Measurements from ENCODE around the gene VIPR1. TPM values are rescaled to one million over a fixed set of nuclear protein-coding genes. Genes with fewer than 3 reads are reported as not detected.

Gene VIPR1
- total and polyA plus RNA-seq, 7 experiments from 2014 or later, result 8.0 to 133 (median 54.9) TPM

GRCh38 chr3:42503251-42503924, 945 bp downstream of the VIPR1 start:
- H3K27me3 ChIP-seq (ENCODE audit: control insufficient read depth in 2 of 2, insufficient read depth in 2 of 2, low read length in 2 of 2), result peaks cover 0 to 5% of the 10 kb centered on the region in 2 donors
- Mint-ChIP-seq H3K36me3 (no peaks in the 10 kb centered on the region), H3K27me3 (peaks cover 12 to 43% (median 16%) of the 10 kb centered on the region in 5 donors), H3K4me1 (peaks cover 36 to 70% (median 52%) of the 10 kb centered on the region in 7 donors), H3K27ac (peak overlapping the region; percentile 62 to 95 (median 85)), H3K9me3 (no peaks in the 10 kb centered on the region), H3K4me3 (peak overlapping the region; percentile 81 to 98 (median 94))
- DNase-seq, result peak in 2 of 9 donors; percentile 18 to 26
- peaks cover 0 to 46% of the 10 kb centered on the region in 2 donors for H3K4me1 ChIP-seq (ENCODE audit: control insufficient read depth in 2 of 2, insufficient read depth in 2 of 2, low read length in 2 of 2)
- H3K9me3 ChIP-seq (ENCODE audit: control insufficient read depth in 2 of 3, low read length in 3 of 3), result no peaks in the 10 kb centered on the region
- H3K4me3 ChIP-seq (ENCODE audit: low read length), result peak overlapping the region; percentile 70
- intact Hi-C loops (cut with micrococcal nuclease), result loop anchor here (2.0 to 10.0 kb wide), 7 partner anchors 15 to 489 kb away; partner anchors contain the start of gene ZBTB47 (in 1 of the 2)
- H3K36me3 ChIP-seq (ENCODE audit: control insufficient read depth in 2 of 3, insufficient read depth in 3 of 3, low read length in 3 of 3), result no peaks in the 10 kb centered on the region
- ChIA-PET POLR2A (interaction anchor here (1.6 to 5.1 kb wide), 5 partner anchors 9 to 53 kb away, joined by 4 to 82 read pairs (median 26); no protein-coding TSS in a partner anchor), CTCF (interaction anchor here (1.0 to 3.4 kb wide), 8 partner anchors 16 to 115 kb away, joined by 3 to 108 read pairs (median 6); no protein-coding TSS in a partner anchor)
- ATAC-seq, result no peak
- peak overlapping the region; percentile 79 for H3K27ac ChIP-seq (ENCODE audit: low read depth, low read length)

DNA sequence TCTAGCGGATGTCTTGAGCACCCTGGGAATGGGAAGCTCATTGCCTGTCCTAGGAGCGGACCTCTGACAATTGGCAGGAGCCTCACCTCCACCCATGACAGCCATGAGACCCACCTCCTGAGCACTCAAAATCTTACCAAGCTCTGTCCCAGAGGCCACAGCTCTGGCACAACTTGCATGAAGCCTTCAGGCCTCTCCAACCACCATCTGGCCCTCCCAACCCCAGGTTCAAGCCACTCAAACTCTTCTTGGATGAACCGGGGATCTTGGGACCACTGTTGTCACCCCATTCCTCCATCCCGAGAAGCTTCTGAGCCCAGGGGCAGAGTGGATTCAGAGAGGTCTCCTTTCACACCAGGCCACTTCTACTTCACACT, 1.5 kb downstream of the VIPR1 start:
- H3K9me3 ChIP-seq (ENCODE audit: control insufficient read depth in 2 of 3, low read length in 3 of 3), result no peaks in the 10 kb centered on the region
- H3K27me3 ChIP-seq (ENCODE audit: control insufficient read depth in 2 of 2, insufficient read depth in 2 of 2, low read length in 2 of 2), result peaks cover 0 to 5% of the 10 kb centered on the region in 2 donors
- peak overlapping the region; percentile 79 for H3K27ac ChIP-seq (ENCODE audit: low read depth, low read length)
- H3K4me3 Mint-ChIP-seq, result peak overlapping the region; percentile 81 to 98 (median 94)
- H3K27me3 Mint-ChIP-seq, result peaks cover 8 to 39% (median 16%) of the 10 kb centered on the region in 5 donors
- intact Hi-C loops (cut with micrococcal nuclease), result loop anchor here (2.0 to 10.0 kb wide), 7 partner anchors 15 to 489 kb away; partner anchors contain the start of gene ZBTB47 (in 1 of the 2)
- no peaks in the 10 kb centered on the region for H3K36me3 ChIP-seq (ENCODE audit: control insufficient read depth in 2 of 3, insufficient read depth in 3 of 3, low read length in 3 of 3)
- ChIA-PET CTCF (interaction anchor here (1.0 to 1.5 kb wide), 4 partner anchors 15 to 43 kb away, joined by 3 to 7 read pairs (median 5); no protein-coding TSS in a partner anchor), POLR2A (interaction anchor here (3.5 to 5.1 kb wide), 3 partner anchors 8 to 44 kb away, joined by 26 to 82 read pairs (median 59); no protein-coding TSS in a partner anchor)
- H3K27ac Mint-ChIP-seq, result peak overlapping the region in 8 of 9 donors; percentile 12 to 95 (median 88)
- H3K4me1 Mint-ChIP-seq, result peaks cover 41 to 76% (median 58%) of the 10 kb centered on the region in 7 donors
- DNase-seq (peak in 1 of 9 donors; percentile 15), ATAC-seq (no peak)
- H3K4me1 ChIP-seq (ENCODE audit: control insufficient read depth in 2 of 2, insufficient read depth in 2 of 2, low read length in 2 of 2), result peaks cover 0 to 49% of the 10 kb centered on the region in 2 donors
- H3K36me3 Mint-ChIP-seq, result no peaks in the 10 kb centered on the region
- H3K9me3 Mint-ChIP-seq, result no peaks in the 10 kb centered on the region
- H3K4me3 ChIP-seq (ENCODE audit: low read length), result no peak overlapping the region

- H3K27me3 ChIP-seq (ENCODE audit: control insufficient read depth in 2 of 2, insufficient read depth in 2 of 2, low read length in 2 of 2), result peaks cover 0 to 5% of the 10 kb centered on the region in 2 donors
- intact Hi-C loops (cut with micrococcal nuclease), result loop anchor here (5.0 to 10.0 kb wide), 5 partner anchors 148 to 490 kb away; partner anchors contain the start of gene ZBTB47 (in 1 of the 2)
- peak overlapping the region; percentile 79 for H3K27ac ChIP-seq (ENCODE audit: low read depth, low read length)
- peaks cover 0 to 49% of the 10 kb centered on the region in 2 donors for H3K4me1 ChIP-seq (ENCODE audit: control insufficient read depth in 2 of 2, insufficient read depth in 2 of 2, low read length in 2 of 2)
- peak overlapping the region in 9 of 10 donors; percentile 86 to 98 (median 94) for H3K4me3 Mint-ChIP-seq
- no peak overlapping the region for H3K4me3 ChIP-seq (ENCODE audit: low read length)
- H3K4me1 Mint-ChIP-seq, result peaks cover 41 to 82% (median 64%) of the 10 kb centered on the region in 7 donors
- ChIA-PET POLR2A (interaction anchor here (1.4 to 5.1 kb wide), 3 partner anchors 12 to 43 kb away, joined by 3 to 82 read pairs (median 59); no protein-coding TSS in a partner anchor), CTCF (interaction anchor here (0.6 to 1.5 kb wide), 7 partner anchors 14 to 43 kb away, joined by 3 to 7 read pairs (median 4); no protein-coding TSS in a partner anchor)
- no peaks in the 10 kb centered on the region for H3K36me3 ChIP-seq (ENCODE audit: control insufficient read depth in 2 of 3, insufficient read depth in 3 of 3, low read length in 3 of 3)
- peaks cover 8 to 38% (median 13%) of the 10 kb centered on the region in 5 donors for H3K27me3 Mint-ChIP-seq
- ATAC-seq, result no peak
- H3K9me3 Mint-ChIP-seq, result no peaks in the 10 kb centered on the region
- H3K36me3 Mint-ChIP-seq, result no peaks in the 10 kb centered on the region
- no peaks in the 10 kb centered on the region for H3K9me3 ChIP-seq (ENCODE audit: control insufficient read depth in 2 of 3, low read length in 3 of 3)
- DNase-seq, result peak in 1 of 9 donors; percentile 13
- peak overlapping the region in 8 of 9 donors; percentile 12 to 95 (median 88) for H3K27ac Mint-ChIP-seq
Measured at GRCh38 chr3:42504334-42505127, 2.1 kb downstream of the VIPR1 start.

- CTCF ChIA-PET, result interaction anchor here (0.9 to 1.5 kb wide), 5 partner anchors 10 to 42 kb away, joined by 3 to 7 read pairs (median 4); no protein-coding TSS in a partner anchor
- H3K9me3 Mint-ChIP-seq, result no peaks in the 10 kb centered on the region
- POLR2A ChIA-PET, result interaction anchor here (1.0 to 4.8 kb wide), 3 partner anchors 11 to 42 kb away, joined by 3 to 59 read pairs (median 4); no protein-coding TSS in a partner anchor
- peaks cover 7 to 32% (median 8%) of the 10 kb centered on the region in 5 donors for H3K27me3 Mint-ChIP-seq
- H3K4me3 ChIP-seq (ENCODE audit: low read length), result no peak overlapping the region
- H3K36me3 Mint-ChIP-seq, result peaks cover 0 to 5% (median 0%) of the 10 kb centered on the region in 5 donors
- H3K27ac Mint-ChIP-seq, result peak overlapping the region in 7 of 9 donors; percentile 70 to 94 (median 85)
- ATAC-seq, result no peak
- H3K9me3 ChIP-seq (ENCODE audit: control insufficient read depth in 2 of 3, low read length in 3 of 3), result no peaks in the 10 kb centered on the region
- intact Hi-C loops (cut with micrococcal nuclease), result loop anchor here in 1 of 2 donors (10.0 kb wide), 1 partner anchor 490 kb away; no protein-coding TSS in a partner anchor
- DNase-seq, result peak in 1 of 9 donors; percentile 16
- H3K4me1 Mint-ChIP-seq, result peaks cover 41 to 89% (median 71%) of the 10 kb centered on the region in 7 donors
- no peaks in the 10 kb centered on the region for H3K36me3 ChIP-seq (ENCODE audit: control insufficient read depth in 2 of 3, insufficient read depth in 3 of 3, low read length in 3 of 3)
- peaks cover 0 to 5% of the 10 kb centered on the region in 2 donors for H3K27me3 ChIP-seq (ENCODE audit: control insufficient read depth in 2 of 2, insufficient read depth in 2 of 2, low read length in 2 of 2)
- H3K4me3 Mint-ChIP-seq, result peak overlapping the region in 4 of 10 donors; percentile 35 to 98 (median 44)
- peaks cover 0 to 51% of the 10 kb centered on the region in 2 donors for H3K4me1 ChIP-seq (ENCODE audit: control insufficient read depth in 2 of 2, insufficient read depth in 2 of 2, low read length in 2 of 2)
- H3K27ac ChIP-seq (ENCODE audit: low read depth, low read length), result peak overlapping the region; percentile 10
Measured at GRCh38 chr3:42505128-42505848, 2.8 kb downstream of the VIPR1 start.

- Mint-ChIP-seq H3K36me3 (peaks cover 0 to 9% (median 0%) of the 10 kb centered on the region in 5 donors), H3K4me3 (peak overlapping the region in 6 of 10 donors; percentile 22 to 77 (median 68)), H3K27ac (peak overlapping the region in 8 of 9 donors; percentile 63 to 94 (median 85)), H3K9me3 (no peaks in the 10 kb centered on the region), H3K4me1 (peaks cover 46 to 89% (median 71%) of the 10 kb centered on the region in 7 donors), H3K27me3 (peaks cover under 1 to 26% (median 1%) of the 10 kb centered on the region in 5 donors)
- H3K4me1 ChIP-seq (ENCODE audit: control insufficient read depth in 2 of 2, insufficient read depth in 2 of 2, low read length in 2 of 2), result peaks cover 0 to 57% of the 10 kb centered on the region in 2 donors
- no peaks in the 10 kb centered on the region for H3K9me3 ChIP-seq (ENCODE audit: control insufficient read depth in 2 of 3, low read length in 3 of 3)
- ATAC-seq, result no peak
- H3K36me3 ChIP-seq (ENCODE audit: control insufficient read depth in 2 of 3, insufficient read depth in 3 of 3, low read length in 3 of 3), result no peaks in the 10 kb centered on the region
- H3K27ac ChIP-seq (ENCODE audit: low read depth, low read length), result no peak overlapping the region
- H3K27me3 ChIP-seq (ENCODE audit: control insufficient read depth in 2 of 2, insufficient read depth in 2 of 2, low read length in 2 of 2), result peaks cover 0 to under 1% of the 10 kb centered on the region in 2 donors
- no peak overlapping the region for H3K4me3 ChIP-seq (ENCODE audit: low read length)
- intact Hi-C loops (cut with micrococcal nuclease), result loop anchor here in 1 of 2 donors (10.0 kb wide), 1 partner anchor 491 kb away; no protein-coding TSS in a partner anchor
- DNase-seq, result peak in 1 of 9 donors; percentile 8
- ChIA-PET POLR2A (interaction anchor here (1.0 kb wide), 1 partner anchor 25 kb away, joined by 4 read pairs; no protein-coding TSS in a partner anchor), CTCF (interaction anchor here (0.9 to 1.5 kb wide), 4 partner anchors 11 to 41 kb away, joined by 3 to 7 read pairs (median 4); no protein-coding TSS in a partner anchor)
Measured at GRCh38 chr3:42505849-42506410, 3.5 kb downstream of the VIPR1 start.

All from naive thymus-derived CD4-positive, alpha-beta T cell (primary cell).